ENCODE measurements around the gene LURAP1L.

DNA sequence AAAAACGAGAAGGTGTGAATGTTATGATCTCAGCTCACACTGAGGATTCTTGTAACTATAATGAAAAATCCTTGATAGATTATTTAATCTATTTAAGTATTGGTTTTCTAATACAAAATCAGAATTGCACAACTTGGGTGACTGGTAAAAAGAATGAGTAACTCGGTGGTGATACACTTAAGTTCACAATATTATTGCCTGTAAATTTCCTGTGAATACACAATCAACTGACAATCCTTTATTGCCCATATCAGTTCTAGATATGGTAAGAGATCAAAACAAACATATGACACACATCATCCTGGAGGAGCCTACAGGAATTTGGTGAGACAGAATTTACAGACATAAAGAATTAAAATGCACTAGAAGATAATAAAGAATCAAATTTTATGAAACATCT lies 14.1 kb upstream of the LURAP1L start:
- TF ChIP-seq, protein P1, sequence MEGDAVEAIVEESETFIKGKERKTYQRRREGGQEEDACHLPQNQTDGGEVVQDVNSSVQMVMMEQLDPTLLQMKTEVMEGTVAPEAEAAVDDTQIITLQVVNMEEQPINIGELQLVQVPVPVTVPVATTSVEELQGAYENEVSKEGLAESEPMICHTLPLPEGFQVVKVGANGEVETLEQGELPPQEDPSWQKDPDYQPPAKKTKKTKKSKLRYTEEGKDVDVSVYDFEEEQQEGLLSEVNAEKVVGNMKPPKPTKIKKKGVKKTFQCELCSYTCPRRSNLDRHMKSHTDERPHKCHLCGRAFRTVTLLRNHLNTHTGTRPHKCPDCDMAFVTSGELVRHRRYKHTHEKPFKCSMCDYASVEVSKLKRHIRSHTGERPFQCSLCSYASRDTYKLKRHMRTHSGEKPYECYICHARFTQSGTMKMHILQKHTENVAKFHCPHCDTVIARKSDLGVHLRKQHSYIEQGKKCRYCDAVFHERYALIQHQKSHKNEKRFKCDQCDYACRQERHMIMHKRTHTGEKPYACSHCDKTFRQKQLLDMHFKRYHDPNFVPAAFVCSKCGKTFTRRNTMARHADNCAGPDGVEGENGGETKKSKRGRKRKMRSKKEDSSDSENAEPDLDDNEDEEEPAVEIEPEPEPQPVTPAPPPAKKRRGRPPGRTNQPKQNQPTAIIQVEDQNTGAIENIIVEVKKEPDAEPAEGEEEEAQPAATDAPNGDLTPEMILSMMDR (IDR thresholded peaks at IDR 0.05) = no peak
- TF ChIP-seq POLR2A (IDR thresholded peaks at IDR 0.05) = no peak

Data from thyroid gland (tissue), 4 donors.